HepG2 (cell line): ENCODE measurements around the gene STARD10. TPM values are rescaled to one million over a fixed set of nuclear protein-coding genes. Genes with fewer than 3 reads are reported as not detected.
A peak's percentile ranks its signal among the peaks of the same experiment; 100 is the strongest.

Source experiments
- CHCHD3 ChIP-seq: sonication (generic); formaldehyde crosslinking; IDR thresholded peaks from 2 replicates; pipeline ENCODE4 v1.8.0; 2022; ENCODE audit warnings: mild to moderate bottlenecking, missing genetic modification reagents, moderate library complexity
- DNMT1 ChIP-seq: sonication (generic); formaldehyde crosslinking; IDR thresholded peaks from 2 replicates; pipeline ENCODE4 v1.5.1; 2020; ENCODE audit warnings: mild to moderate bottlenecking, missing genetic modification reagents
- GATA4 ChIP-seq: sonication (generic); IDR thresholded peaks from 2 replicates; pipeline ENCODE4 v1.6.1; 2016; ENCODE audit warnings: antibody characterized with exemption, low read depth, borderline replicate concordance
- HINFP ChIP-seq: sonication (generic); formaldehyde crosslinking; IDR thresholded peaks from 2 replicates; pipeline ENCODE4 v1.4.0; 2020; ENCODE audit warnings: low read depth, mild to moderate bottlenecking, missing genetic modification reagents
- MXD4 ChIP-seq: IDR thresholded peaks from 2 replicates; pipeline ENCODE4 v1.6.1; 2016; ENCODE audit warnings: mild to moderate bottlenecking, missing biosample characterization, missing genetic modification reagents
- MXI1 ChIP-seq: IDR thresholded peaks from 3 replicates; pipeline ENCODE4 v1.6.1; 2012; ENCODE audit warnings: low read depth, low read length, inconsistent platforms, borderline replicate concordance
- TCF7 ChIP-seq: sonication (generic); IDR thresholded peaks from 2 replicates; pipeline ENCODE4 v1.6.1; 2016; ENCODE audit warnings: antibody characterized with exemption, low read depth
- ZBTB40 ChIP-seq, 2 experiments: fragments of 450-650 bp in 1 of 2; sonication (generic) in 1 of 2; formaldehyde crosslinking in 1 of 2; IDR thresholded peaks; 2 replicates each; pipeline versions ENCODE4 v1.6.1 to v1.8.0; 2016 to 2022; ENCODE audit warnings: antibody characterized with exemption in 1 of 2, mild to moderate bottlenecking in 1 of 2, missing genetic modification reagents in 1 of 2
- ZMYM3 ChIP-seq: sonication (generic); formaldehyde crosslinking; IDR thresholded peaks from 2 replicates; pipeline ENCODE4 v1.5.1; 2020; ENCODE audit warnings: mild to moderate bottlenecking, missing genetic modification reagents
- ZNF12 ChIP-seq: sonication (generic); formaldehyde crosslinking; IDR thresholded peaks from 2 replicates; pipeline ENCODE4 v1.5.0; 2020; ENCODE audit warnings: missing genetic modification reagents
- ZNF337 ChIP-seq: sonication (generic); formaldehyde crosslinking; IDR thresholded peaks from 2 replicates; pipeline ENCODE4 v1.5.1; 2020; ENCODE audit warnings: missing genetic modification reagents, low read depth, mild to moderate bottlenecking, borderline replicate concordance
- ZNF33A ChIP-seq: sonication (generic); formaldehyde crosslinking; IDR thresholded peaks from 2 replicates; pipeline ENCODE4 v1.5.1; 2020; ENCODE audit warnings: missing genetic modification reagents, mild to moderate bottlenecking, moderate library complexity, borderline replicate concordance
- ZNF503 ChIP-seq: sonication (generic); formaldehyde crosslinking; IDR thresholded peaks from 2 replicates; pipeline ENCODE4 v1.4.0; 2020; ENCODE audit warnings: missing genetic modification reagents
- ZNF772 ChIP-seq: sonication (generic); formaldehyde crosslinking; IDR thresholded peaks from 2 replicates; pipeline ENCODE4 v1.5.0; 2020; ENCODE audit warnings: mild to moderate bottlenecking, missing genetic modification reagents
- polyA plus RNA-seq, 8 experiments: library from polyadenylated mRNA; depleted of rRNA in 3 of 8; stranded (reverse) in 7 of 8; unstranded in 1 of 8; fragments of >200 nt; fragmentation: Illumina TruSeq in 4 of 8; extraction: Trizol in 4 of 8; gene quantifications; 2 replicates each; pipeline versions ENCODE4 v1.2.1 to v1.2.3, GENCODE V29; 2011 to 2016; ENCODE audit warnings: low read depth in 4 of 8, missing spikeins in 1 of 8, mixed read lengths in 1 of 8; ENCODE audit not compliant: insufficient read depth in 1 of 8
- total RNA-seq, 5 experiments: library from RNA; depleted of rRNA; stranded (reverse); fragments of >200 nt; fragmentation: Illumina TruSeq; extraction: Trizol; gene quantifications; 2 replicates each; pipeline ENCODE4 v1.2.3, GENCODE V29; 2016; ENCODE audit warnings: low read depth in 1 of 5

The STARD10 gene
- total and polyA plus RNA-seq, 2 of the 13 experiments (the other 11 are each of a cell fraction or from before 2014, with no cell fraction given): 260 to 341 TPM

GRCh38 chr11:72778535-72779494, 15.0 kb downstream of the STARD10 start (continued):
- TF ChIP-seq ZNF337 (CRISPR knock-in tag): no peak
- peak; percentile 58 for TF ChIP-seq ZMYM3 (CRISPR knock-in tag)
- no peak for TF ChIP-seq ZNF12 (CRISPR knock-in tag)
- TF ChIP-seq CHCHD3 (CRISPR knock-in tag): no peak
- TF ChIP-seq TCF7: no peak
- TF ChIP-seq HINFP (CRISPR knock-in tag): no peak; the same call in 1 of the 2 replicates
- TF ChIP-seq MXD4 (CRISPR knock-in tag): no peak
- TF ChIP-seq MXI1: peak; percentile 60; the same call in 1 of the 3 replicates
- no peak for TF ChIP-seq DNMT1 (CRISPR knock-in tag)
- no peak for TF ChIP-seq ZNF33A (CRISPR knock-in tag)
- no peak for TF ChIP-seq ZNF772 (CRISPR knock-in tag)
- TF ChIP-seq ZNF503 (CRISPR knock-in tag): 0 out of 2 replicates have a peak, but pooled peaks have one; percentile 17
- TF ChIP-seq GATA4: no peak
- TF ChIP-seq ZBTB40 (IDR thresholded peaks at IDR 0.05): no peak
- TF ChIP-seq ZBTB40 (CRISPR knock-in tag; IDR thresholded peaks at IDR 0.05): no peak
